GM12875 (cell line): ENCODE data around the gene CD28.
A peak's percentile ranks its signal among the peaks of the same experiment; 100 is the strongest.

Source experiments
- H3K4me3 ChIP-seq: one replicate; pipeline ENCODE4 v1.5.1; 2011; ENCODE audit warnings: low read depth, low read length, control low read depth
- TF ChIP-seq, protein P1 (sequence below): IDR thresholded peaks from 2 replicates; pipeline ENCODE4 v1.5.1; 2011; ENCODE audit warnings: low read depth, mild to moderate bottlenecking, control low read depth, inconsistent platforms, low read length, moderate library complexity, borderline replicate concordance; ENCODE audit not compliant: insufficient read depth

The CD28 gene

DNA sequence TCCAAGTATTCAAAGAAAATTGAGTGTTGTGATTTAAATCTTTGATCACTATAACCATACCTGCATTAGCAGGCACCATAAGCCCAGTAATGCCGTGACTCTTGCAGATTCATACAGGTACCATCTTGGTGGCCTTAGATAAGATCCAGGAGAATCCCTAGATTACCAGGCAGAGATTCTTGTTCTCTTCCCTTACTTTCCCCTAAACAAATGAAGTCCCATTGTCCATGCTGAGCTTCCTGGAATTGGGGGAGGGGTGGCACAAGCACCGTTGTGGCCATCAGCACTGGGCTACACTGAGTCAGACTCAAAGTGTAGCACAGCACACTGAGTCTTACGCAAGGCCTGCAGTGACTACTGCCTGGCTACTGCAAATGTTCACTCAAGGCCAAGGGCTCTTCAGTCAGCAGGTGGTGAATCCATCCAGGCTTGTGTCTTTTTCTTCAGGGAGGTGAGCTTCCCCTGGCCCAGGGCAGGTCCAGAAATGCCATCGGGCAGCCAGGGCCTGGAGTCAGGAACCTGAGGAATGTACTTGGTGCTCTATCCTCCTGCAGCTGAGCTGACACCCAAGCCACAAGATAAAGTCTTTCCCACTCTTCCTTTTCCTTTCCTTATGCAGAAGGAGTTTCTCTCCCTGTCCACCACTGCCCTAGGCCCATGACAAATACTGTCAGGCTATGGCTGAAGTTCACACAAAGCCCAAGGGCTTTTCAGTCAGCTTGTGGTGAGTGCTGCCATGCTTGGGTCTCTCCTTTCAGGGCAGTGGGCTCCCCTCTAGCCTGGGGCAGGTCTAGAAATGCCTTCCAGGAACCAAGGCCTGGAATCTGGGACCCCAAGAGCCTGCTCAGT is 52.6 kb downstream of the CD28 start:
- TF ChIP-seq, protein P1, sequence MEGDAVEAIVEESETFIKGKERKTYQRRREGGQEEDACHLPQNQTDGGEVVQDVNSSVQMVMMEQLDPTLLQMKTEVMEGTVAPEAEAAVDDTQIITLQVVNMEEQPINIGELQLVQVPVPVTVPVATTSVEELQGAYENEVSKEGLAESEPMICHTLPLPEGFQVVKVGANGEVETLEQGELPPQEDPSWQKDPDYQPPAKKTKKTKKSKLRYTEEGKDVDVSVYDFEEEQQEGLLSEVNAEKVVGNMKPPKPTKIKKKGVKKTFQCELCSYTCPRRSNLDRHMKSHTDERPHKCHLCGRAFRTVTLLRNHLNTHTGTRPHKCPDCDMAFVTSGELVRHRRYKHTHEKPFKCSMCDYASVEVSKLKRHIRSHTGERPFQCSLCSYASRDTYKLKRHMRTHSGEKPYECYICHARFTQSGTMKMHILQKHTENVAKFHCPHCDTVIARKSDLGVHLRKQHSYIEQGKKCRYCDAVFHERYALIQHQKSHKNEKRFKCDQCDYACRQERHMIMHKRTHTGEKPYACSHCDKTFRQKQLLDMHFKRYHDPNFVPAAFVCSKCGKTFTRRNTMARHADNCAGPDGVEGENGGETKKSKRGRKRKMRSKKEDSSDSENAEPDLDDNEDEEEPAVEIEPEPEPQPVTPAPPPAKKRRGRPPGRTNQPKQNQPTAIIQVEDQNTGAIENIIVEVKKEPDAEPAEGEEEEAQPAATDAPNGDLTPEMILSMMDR: no peak

DNA sequence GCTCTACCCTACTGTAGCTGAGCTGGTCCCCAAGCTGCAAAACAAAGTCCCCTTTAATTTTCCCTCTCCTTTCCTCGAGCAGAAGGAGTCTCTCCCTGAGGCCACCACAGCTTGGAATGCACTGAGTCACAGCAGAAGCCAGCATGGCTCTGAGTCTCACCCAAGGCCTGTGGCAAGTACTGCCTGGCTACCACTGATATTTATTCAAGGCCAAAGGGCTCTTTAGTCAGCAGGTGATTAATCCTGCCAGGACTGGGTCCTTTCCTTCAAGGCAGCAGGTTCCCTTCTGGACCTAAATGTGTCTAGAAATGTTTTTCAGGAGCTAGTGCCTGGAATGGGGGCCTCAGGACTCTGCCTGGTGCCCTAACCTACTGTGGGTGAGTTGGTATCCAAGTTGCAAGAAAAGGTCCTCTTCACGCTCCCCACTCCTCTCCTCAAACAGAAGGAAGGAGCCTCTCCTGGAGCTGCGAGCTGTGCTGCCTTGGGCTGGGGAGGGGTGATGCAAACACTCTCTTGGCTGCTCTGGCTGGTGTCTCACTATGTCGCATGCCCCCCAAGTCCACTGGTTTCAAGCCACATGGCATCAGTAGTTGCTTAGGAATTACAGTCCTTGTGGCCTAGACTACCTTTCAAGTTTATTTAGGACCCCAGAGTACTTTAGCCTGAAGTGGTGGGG is 53.4 kb downstream of the CD28 start:
- TF ChIP-seq, protein P1: no peak
- no peak overlapping the region for H3K4me3 ChIP-seq

More for the DNA sequence above, 52.6 kb downstream of the CD28 start:
- H3K4me3 ChIP-seq: no peak overlapping the region

DNA sequence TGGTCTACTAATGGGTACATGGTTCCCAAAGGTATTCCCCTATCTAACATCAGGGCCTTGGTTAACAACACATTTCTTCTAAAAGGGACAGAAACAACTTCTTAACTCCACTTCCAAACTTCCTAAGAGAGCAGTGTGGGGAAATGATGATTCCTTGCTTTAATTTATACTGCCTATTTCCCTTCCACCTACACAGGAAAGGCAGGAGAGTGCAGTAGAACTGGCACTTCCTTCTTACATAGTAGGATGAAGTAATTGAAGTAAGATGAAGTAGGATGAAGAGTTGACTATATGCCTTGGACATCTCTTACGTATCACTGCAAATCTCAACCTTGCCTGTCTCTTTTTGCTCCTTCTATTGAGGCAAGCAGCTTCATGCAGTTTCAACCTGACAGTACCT is 54.7 kb downstream of the CD28 start:
- TF ChIP-seq, protein P1: no peak
- no peak overlapping the region for H3K4me3 ChIP-seq

DNA sequence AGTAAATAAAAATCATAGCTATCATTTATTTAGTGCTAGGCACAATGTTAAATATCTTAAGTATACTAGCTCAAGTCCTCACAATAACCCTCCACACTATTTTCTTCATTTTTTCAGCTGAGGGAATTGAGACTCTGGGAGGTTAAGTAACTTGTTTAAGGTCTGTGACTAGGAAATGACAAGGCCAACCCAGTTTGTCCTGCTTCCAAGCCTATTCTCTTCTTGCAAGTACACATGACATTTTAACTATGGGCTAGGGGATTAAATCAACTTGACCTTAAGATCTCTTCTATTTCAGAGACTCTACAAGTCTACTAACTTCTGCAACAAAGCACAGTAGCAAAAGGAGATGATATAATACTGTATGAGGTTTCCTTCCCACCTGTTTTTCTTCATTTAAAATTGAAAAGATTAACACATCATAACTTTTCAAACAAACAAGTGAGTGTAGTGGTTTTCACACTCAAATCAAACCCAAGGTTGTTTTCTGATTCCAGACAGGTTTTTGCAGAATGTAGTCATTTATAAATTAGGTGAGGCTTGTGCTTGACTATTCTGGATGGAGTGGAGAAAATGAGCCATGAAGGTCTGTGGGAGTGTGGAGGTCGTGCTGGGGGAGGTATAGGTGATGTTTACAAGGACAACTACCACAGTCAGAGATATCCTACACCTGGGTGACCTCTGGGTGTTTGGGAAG is 57.0 kb downstream of the CD28 start:
- TF ChIP-seq, protein P1: no peak
- no peak overlapping the region for H3K4me3 ChIP-seq

DNA sequence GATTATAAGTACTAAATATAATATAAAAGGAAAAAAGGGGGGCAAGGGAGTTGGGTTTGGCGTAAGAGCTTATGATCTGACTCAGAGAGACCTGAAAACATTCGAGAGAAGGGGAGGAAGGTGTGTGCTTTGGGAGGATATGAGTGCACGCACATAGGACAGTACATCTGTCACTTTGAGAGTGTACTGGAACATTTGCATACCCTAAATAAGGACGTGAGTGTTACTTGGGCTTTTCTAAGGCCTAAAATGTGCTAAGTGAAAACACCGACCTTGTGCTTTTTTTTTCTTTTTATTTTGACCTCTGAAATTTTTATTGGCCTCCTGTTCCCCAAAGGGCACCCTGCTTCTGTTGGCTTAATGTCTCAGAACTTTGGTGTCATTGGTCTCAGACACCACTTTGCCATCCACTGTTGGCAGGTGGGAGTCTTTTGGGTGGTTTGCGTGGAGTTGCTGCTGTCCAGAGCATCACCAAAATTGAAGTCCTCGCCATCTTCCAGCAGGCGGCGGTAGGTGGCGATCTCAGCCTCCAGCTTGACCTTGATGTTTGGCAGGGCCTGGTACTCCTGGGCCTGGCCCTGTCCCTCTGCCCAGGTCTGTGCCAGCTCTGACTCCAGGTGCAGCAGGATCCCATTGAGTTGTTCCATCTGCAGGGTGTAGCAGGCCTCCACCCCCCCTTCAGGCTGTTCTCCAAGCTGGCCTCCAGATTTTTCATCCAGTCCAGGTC is 57.7 kb downstream of the CD28 start:
- H3K4me3 ChIP-seq: no peak overlapping the region
- TF ChIP-seq, protein P1: peak; percentile 19; the same call in 1 of the 2 replicates

DNA sequence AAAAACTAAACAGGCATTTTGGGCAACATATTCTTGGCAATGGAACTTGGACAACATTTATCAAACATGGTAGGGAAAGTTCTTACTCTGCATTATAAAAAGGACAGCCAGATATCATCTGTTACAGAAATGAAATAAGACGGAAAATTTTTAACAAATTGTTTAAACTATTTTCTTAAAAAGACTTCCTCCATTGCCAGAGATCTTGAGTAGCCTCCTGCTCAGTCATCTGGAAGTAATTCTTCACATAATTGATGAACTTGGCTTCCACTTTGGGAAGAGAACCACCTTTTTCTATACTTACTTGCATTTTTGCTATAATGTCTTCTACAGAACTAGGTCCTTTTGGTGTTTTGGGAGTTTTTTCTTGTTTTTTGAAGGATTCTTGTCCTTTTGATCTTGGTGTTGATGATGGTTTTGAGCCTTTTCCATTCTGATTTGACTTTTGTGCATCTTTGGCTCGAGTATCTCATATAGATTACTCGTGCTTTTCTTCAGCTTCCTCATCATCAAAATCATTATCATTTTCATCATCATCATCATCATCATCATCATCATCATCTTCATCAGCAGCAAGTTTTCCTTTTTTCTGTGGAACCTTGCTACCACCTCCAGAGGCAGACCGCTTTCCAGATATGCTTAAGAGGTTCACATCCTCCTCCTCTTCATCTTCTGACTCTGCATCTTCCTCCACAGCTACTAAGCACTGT is 66.2 kb downstream of the CD28 start:
- TF ChIP-seq, protein P1: no peak
- H3K4me3 ChIP-seq: no peak overlapping the region
